Neural cell (in vitro differentiated cells): ENCODE data around the gene NGEF. TPM values are rescaled to one million over a fixed set of nuclear protein-coding genes. Genes with fewer than 3 reads are reported as not detected.

Experiments
- H2AFZ ChIP-seq: fragments of 200-600, 300-800 bp; sonication (generic), shearing (Covaris generic); 2 replicates; pipeline ENCODE4 v1.6.0; 2014; ENCODE audit warnings: low read depth, mild to moderate bottlenecking, antibody characterized with exemption, low read length, moderate library complexity
- H3F3A ChIP-seq: fragments of 200-600 bp; shearing (Covaris generic); 2 replicates; pipeline ENCODE4 v1.6.1; 2016; ENCODE audit warnings: mild to moderate bottlenecking, moderate library complexity, mixed read lengths, antibody characterized with exemption, low read length; ENCODE audit not compliant: insufficient read depth, poor library complexity, severe bottlenecking
- H3K27ac ChIP-seq: fragments of 200-600, 300-800 bp; sonication (generic), shearing (Covaris generic); 2 replicates; pipeline ENCODE4 v1.5.1; 2014; ENCODE audit warnings: mild to moderate bottlenecking, low read length, moderate library complexity
- H3K27me3 ChIP-seq: fragments of 300-800, 200-600 bp; sonication (generic), shearing (Covaris generic); 2 replicates; pipeline ENCODE4 v1.6.0; 2014; ENCODE audit warnings: mild to moderate bottlenecking, low read depth, low read length, moderate library complexity; ENCODE audit not compliant: insufficient read depth
- H3K36me3 ChIP-seq: fragments of 300-800, 200-600 bp; sonication (generic), shearing (Covaris generic); 2 replicates; pipeline ENCODE4 v1.5.1; 2014; ENCODE audit warnings: mild to moderate bottlenecking, antibody characterized with exemption, low read length, moderate library complexity; ENCODE audit not compliant: insufficient read depth
- H3K4me2 ChIP-seq: fragments of 300-800, 200-600 bp; sonication (generic), shearing (Covaris generic); 2 replicates; pipeline ENCODE4 v1.6.0; 2014; ENCODE audit warnings: mild to moderate bottlenecking, low read length
- H3K4me3 ChIP-seq: fragments of 300-800, 200-600 bp; sonication (generic), shearing (Covaris generic); 2 replicates; pipeline ENCODE4 v1.5.1; 2014; ENCODE audit warnings: mild to moderate bottlenecking, low read length, moderate library complexity
- H3K79me2 ChIP-seq: fragments of 200-600 bp; shearing (Covaris generic); replicated peaks from 2 replicates; pipeline ENCODE4 v1.6.0; 2014; ENCODE audit warnings: mild to moderate bottlenecking, low read length, moderate library complexity; ENCODE audit not compliant: insufficient read depth
- H3K9ac ChIP-seq: fragments of 300-800, 200-600 bp; sonication (generic), shearing (Covaris generic); 2 replicates; pipeline ENCODE4 v1.6.1; 2016; ENCODE audit warnings: mild to moderate bottlenecking, low read length, mixed read lengths
- H3K9me2 ChIP-seq: fragments of 200-600 bp; shearing (Covaris generic); 2 replicates; pipeline ENCODE4 v1.6.1; 2016; ENCODE audit warnings: mild to moderate bottlenecking, low read length, mixed read lengths; ENCODE audit not compliant: insufficient read depth
- H3K9me3 ChIP-seq: fragments of 200-600, 300-800 bp; sonication (generic), shearing (Covaris generic); 2 replicates; pipeline ENCODE4 v1.6.1; 2016; ENCODE audit warnings: mild to moderate bottlenecking, mixed run types, low read length, moderate library complexity, mixed read lengths
- H4K20me1 ChIP-seq: fragments of 200-600 bp; shearing (Covaris generic); 2 replicates; pipeline ENCODE4 v1.6.1; 2016; ENCODE audit warnings: mild to moderate bottlenecking, mixed run types; ENCODE audit not compliant: insufficient read depth
- EP300 ChIP-seq: fragments of 450-650 bp; conservative IDR thresholded peaks from 2 replicates; pipeline ENCODE4 v1.6.1; 2014; ENCODE audit warnings: antibody characterized with exemption, mild to moderate bottlenecking, moderate library complexity; ENCODE audit not compliant: poor library complexity, severe bottlenecking
- EZH2 ChIP-seq: fragments of 200-600, 300-800 bp; shearing (Covaris generic), sonication (generic); IDR thresholded peaks from 2 replicates; pipeline ENCODE4 v1.6.1; 2014; ENCODE audit warnings: antibody characterized with exemption, low read length, borderline replicate concordance, mild to moderate bottlenecking; ENCODE audit not compliant: insufficient read depth, poor library complexity, severe bottlenecking
- MXI1 ChIP-seq: fragments of 450-650 bp; conservative IDR thresholded peaks from 2 replicates; pipeline ENCODE4 v1.6.1; 2014; ENCODE audit warnings: antibody characterized with exemption, mild to moderate bottlenecking; ENCODE audit not compliant: poor library complexity, severe bottlenecking
- POLR2AphosphoS5 ChIP-seq: IDR thresholded peaks from 2 replicates; pipeline ENCODE4 v1.6.1; 2012
- RAD21 ChIP-seq: fragments of 450-650 bp; conservative IDR thresholded peaks from 2 replicates; pipeline ENCODE4 v1.6.1; 2014; ENCODE audit warnings: antibody characterized with exemption, mild to moderate bottlenecking, moderate library complexity
- SMC3 ChIP-seq: fragments of 450-650 bp; conservative IDR thresholded peaks from 2 replicates; pipeline ENCODE4 v1.6.1; 2014; ENCODE audit warnings: antibody characterized with exemption, mild to moderate bottlenecking, moderate library complexity; ENCODE audit not compliant: poor library complexity
- TAF1 ChIP-seq: IDR thresholded peaks from 2 replicates; pipeline ENCODE4 v1.6.1; 2012; ENCODE audit warnings: low read depth
- polyA plus RNA-seq: library from polyadenylated mRNA; depleted of rRNA; stranded (reverse); fragments of >200 nt; gene quantifications from 2 replicates; pipeline ENCODE4 v1.2.3, GENCODE V29; 2014
- TF ChIP-seq, protein P1 (sequence below): fragments of 450-650 bp; IDR thresholded peaks from 2 replicates; pipeline ENCODE4 v1.5.1; 2014; ENCODE audit warnings: antibody characterized with exemption, mild to moderate bottlenecking, moderate library complexity; ENCODE audit not compliant: poor library complexity, severe bottlenecking
- TF ChIP-seq, protein P2 (sequence below): IDR thresholded peaks from 2 replicates; pipeline ENCODE4 v1.6.1; 2012; ENCODE audit warnings: borderline replicate concordance

Gene NGEF
- polyA plus RNA-seq, 1 donor from 2014 or later: 5.2 TPM

DNA sequence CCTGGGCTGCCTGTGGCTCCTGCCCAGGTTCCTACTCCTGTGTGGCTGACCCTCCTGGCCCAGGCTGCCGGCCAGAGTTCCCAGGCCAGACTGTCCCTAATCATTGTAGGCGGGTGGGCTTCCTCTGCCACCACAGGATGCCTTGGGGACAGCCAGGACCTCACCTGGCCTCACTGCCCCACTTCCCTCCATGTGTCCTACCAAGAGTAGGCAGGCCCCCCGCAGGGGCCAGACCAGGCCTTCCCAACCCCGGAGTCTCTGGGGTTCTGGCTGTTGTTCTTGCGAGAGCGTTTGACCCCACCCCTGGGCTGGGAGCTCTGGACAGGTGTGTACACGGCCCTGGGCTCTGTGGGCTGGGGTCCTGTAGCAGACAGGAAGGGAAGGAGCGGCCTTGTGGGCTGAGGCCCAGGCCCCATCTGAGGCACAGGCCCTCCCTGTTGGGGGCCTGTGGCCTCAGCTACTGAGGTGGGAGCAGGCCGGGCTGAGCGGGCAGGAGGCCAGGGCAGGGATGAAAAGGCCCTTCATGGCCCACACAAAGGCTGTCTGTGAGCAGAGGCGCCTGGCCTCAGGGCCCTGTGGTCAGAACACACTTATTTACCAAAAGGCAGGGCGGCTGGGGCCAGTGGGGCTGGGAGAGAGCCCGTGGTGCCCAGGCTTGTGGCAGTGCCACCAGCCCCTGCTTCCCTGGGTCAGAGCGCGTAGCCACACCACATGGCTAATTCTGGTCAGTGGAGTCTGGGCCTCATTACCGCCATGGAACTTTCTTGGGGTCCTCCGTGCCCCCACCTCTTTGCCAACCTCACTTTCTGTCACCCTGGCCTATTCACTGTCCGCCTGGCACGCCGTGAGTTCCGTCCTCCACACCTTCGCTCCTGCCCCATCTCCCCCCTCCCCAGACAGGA is 141.0 kb downstream of the NGEF start:
- Histone ChIP-seq H2AFZ (no peak overlapping the region), H3K9ac (no peak overlapping the region), H3K79me2 (no peaks in the 10 kb centered on the region), H3K9me3 (no peaks in the 10 kb centered on the region), H3K36me3 (no peaks in the 10 kb centered on the region), H3K27ac (no peak overlapping the region), H3K4me2 (no peak overlapping the region), H3F3A (no peaks in the 10 kb centered on the region), H3K27me3 (peaks cover 18% of the 10 kb centered on the region), H3K4me3 (no peak overlapping the region), H4K20me1 (no peaks in the 10 kb centered on the region), H3K9me2 (no peaks in the 10 kb centered on the region)
- TF ChIP-seq MXI1 (no peak), SMC3 (no peak), TAF1 (no peak), RAD21 (no peak), POLR2AphosphoS5 (no peak), EP300 (no peak), EZH2 (no peak)
- TF ChIP-seq, protein P1, sequence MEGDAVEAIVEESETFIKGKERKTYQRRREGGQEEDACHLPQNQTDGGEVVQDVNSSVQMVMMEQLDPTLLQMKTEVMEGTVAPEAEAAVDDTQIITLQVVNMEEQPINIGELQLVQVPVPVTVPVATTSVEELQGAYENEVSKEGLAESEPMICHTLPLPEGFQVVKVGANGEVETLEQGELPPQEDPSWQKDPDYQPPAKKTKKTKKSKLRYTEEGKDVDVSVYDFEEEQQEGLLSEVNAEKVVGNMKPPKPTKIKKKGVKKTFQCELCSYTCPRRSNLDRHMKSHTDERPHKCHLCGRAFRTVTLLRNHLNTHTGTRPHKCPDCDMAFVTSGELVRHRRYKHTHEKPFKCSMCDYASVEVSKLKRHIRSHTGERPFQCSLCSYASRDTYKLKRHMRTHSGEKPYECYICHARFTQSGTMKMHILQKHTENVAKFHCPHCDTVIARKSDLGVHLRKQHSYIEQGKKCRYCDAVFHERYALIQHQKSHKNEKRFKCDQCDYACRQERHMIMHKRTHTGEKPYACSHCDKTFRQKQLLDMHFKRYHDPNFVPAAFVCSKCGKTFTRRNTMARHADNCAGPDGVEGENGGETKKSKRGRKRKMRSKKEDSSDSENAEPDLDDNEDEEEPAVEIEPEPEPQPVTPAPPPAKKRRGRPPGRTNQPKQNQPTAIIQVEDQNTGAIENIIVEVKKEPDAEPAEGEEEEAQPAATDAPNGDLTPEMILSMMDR: no peak
- TF ChIP-seq, protein P2, sequence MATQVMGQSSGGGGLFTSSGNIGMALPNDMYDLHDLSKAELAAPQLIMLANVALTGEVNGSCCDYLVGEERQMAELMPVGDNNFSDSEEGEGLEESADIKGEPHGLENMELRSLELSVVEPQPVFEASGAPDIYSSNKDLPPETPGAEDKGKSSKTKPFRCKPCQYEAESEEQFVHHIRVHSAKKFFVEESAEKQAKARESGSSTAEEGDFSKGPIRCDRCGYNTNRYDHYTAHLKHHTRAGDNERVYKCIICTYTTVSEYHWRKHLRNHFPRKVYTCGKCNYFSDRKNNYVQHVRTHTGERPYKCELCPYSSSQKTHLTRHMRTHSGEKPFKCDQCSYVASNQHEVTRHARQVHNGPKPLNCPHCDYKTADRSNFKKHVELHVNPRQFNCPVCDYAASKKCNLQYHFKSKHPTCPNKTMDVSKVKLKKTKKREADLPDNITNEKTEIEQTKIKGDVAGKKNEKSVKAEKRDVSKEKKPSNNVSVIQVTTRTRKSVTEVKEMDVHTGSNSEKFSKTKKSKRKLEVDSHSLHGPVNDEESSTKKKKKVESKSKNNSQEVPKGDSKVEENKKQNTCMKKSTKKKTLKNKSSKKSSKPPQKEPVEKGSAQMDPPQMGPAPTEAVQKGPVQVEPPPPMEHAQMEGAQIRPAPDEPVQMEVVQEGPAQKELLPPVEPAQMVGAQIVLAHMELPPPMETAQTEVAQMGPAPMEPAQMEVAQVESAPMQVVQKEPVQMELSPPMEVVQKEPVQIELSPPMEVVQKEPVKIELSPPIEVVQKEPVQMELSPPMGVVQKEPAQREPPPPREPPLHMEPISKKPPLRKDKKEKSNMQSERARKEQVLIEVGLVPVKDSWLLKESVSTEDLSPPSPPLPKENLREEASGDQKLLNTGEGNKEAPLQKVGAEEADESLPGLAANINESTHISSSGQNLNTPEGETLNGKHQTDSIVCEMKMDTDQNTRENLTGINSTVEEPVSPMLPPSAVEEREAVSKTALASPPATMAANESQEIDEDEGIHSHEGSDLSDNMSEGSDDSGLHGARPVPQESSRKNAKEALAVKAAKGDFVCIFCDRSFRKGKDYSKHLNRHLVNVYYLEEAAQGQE: no peak

DNA sequence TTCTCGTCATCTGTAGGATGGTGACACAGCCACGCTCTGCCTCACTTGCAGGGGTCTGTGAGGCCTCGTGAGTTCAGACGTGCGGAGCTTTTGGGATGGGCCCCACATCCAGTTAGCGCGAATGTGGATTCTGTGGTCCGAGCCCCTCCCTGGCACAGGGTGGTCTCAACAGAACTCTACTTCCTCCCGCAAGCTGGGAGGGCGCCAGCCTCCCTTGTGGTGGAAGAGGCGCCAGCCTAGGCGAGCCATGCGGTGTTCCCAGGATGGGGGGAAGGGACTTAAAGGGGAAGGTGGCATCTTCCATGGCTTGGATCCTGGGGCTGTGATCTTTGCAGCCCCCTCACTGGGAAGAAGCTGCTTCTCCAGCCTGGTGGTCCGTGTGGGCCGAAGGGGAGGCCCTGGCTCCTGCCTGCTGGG is 141.6 kb downstream of the NGEF start:
- Histone ChIP-seq H3K4me3 (no peak overlapping the region), H3K27ac (no peak overlapping the region), H4K20me1 (no peaks in the 10 kb centered on the region), H3K9me3 (no peaks in the 10 kb centered on the region), H3K36me3 (no peaks in the 10 kb centered on the region), H3K9me2 (no peaks in the 10 kb centered on the region), H2AFZ (no peak overlapping the region), H3K9ac (no peak overlapping the region), H3F3A (no peaks in the 10 kb centered on the region), H3K27me3 (peaks cover 14% of the 10 kb centered on the region), H3K4me2 (no peak overlapping the region), H3K79me2 (no peaks in the 10 kb centered on the region)
- no peak for TF ChIP-seq MXI1
- TF ChIP-seq, protein P1: no peak
- no peak for TF ChIP-seq RAD21
- no peak for TF ChIP-seq TAF1
- TF ChIP-seq SMC3: no peak
